Stimulated activated CD4-positive, alpha-beta T cell treated with anti-CD3 and anti-CD28 coated beads, Interleukin-4, amount 100 ng/mL, for 4 hours (primary cell): ENCODE results near the gene APOD.
"Not testable (repeated sequence)": the region's sequence is repeated elsewhere in the genome, so short reads cannot be mapped to it uniquely, and the experiment has no call there.

Source experiments
- DNase-seq, 2 experiments: peaks; one replicate each; pipeline ENCODE4 v3.0.0-alpha.2; 2020

APOD gene

DNA sequence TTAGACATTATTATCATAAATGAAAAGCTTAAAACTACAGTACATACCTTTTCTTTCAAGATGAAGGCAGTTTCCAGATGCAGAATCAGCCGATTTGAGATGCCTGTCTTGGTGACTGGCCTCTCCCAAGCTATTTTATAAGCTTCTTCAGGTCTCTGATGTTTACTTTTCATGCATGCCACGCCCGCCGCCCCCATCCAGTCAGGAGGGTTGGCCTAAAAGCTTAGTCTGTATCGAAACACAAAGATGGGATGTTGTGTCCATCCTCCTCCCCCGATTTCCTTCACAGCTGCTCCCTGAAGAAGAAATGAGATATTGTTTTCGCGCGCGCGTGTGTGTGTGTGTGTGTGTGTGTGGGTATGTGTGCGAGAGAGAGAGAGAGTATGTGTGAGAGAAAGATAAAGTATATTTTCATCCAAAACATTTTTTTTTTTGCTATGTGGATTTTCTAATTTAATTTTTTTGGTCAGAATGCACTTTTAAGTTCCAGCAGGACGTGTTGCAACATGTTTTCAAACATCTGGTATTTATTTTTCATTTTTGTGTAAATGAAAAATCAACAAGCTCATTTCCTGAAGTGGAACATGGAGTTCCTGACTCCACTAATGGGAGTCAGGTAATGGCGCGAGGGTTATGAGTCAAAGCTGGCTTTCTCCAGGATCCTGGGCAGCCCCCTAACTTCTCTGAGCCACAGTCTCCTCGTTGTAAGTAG lies at the start of gene APOD:
Gene APOD, minus strand, starts transcription at position 110 of the 712 bp plus-strand sequence. CDS start 4,479 bp downstream, outside the sequence.
- no peak for DNase-seq

GRCh38 chr3:195633351-195633750 lies 49.6 kb upstream of the APOD start:
- DNase-seq, result not testable (repeated sequence)

DNA sequence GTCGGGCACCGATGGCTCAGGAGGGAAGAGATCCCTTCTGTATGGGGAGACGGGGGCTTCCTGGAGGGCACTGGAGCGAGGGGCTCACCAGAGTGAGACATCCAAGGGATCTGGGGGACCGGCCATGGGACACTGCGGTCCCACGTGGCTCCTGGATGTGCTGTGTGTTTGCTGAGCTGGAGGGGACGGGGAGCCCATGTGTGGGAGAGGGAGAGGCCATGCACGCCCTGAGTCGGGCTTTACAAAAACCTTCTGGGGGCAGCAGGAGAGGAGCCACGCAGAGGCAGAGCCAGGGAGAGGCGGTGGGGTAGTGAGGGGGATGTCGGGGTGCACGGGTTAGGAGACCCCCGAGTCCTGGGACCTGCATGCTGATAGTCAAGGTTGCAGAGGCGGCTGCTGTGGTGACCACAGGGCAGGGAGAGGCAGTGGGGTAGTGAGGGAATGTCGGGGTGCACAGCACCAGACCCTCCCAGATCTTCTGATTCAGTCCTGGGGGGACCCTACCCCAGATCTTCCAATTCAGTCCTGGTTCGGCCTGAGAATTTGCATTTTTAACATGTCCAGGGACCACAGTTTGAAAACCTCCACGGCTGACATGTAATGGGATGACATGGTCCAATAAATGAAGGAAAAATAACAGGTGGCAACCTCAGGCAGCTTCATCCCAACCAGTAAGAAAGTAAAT lies 48.9 kb upstream of the APOD start:
- DNase-seq, result not testable (repeated sequence)

- not testable (repeated sequence) for DNase-seq
These were observed 48.3 kb upstream of the APOD start for GRCh38 chr3:195632046-195632445.

DNA sequence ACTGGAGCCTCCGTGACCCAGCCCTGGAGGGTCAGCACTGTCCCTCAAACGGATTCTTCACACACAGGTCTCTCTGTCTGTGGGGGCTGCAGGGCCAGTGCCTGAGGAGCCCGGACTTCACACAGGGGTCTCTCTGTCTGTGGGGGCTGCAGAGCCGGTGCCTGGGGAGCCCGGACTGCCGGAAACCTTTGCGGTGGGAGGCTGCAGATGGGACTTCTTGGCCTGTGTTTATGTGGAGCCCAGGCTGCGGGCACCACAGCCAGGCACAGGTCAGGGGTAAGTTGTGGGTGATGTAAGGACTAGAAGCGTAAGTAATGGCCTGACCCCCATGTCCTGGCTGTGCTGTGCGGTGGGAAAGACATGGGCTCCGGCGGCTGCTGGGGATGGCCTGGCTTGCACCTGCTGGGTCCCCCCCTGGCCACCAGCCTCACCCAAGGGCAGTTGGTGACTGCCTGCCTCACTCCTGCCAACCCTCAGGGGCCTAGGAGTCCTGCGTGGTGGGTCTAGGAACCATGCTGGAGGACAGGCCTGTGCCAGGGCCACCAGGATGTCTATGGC lies 47.3 kb upstream of the APOD start:
- not testable (repeated sequence) for DNase-seq

DNA sequence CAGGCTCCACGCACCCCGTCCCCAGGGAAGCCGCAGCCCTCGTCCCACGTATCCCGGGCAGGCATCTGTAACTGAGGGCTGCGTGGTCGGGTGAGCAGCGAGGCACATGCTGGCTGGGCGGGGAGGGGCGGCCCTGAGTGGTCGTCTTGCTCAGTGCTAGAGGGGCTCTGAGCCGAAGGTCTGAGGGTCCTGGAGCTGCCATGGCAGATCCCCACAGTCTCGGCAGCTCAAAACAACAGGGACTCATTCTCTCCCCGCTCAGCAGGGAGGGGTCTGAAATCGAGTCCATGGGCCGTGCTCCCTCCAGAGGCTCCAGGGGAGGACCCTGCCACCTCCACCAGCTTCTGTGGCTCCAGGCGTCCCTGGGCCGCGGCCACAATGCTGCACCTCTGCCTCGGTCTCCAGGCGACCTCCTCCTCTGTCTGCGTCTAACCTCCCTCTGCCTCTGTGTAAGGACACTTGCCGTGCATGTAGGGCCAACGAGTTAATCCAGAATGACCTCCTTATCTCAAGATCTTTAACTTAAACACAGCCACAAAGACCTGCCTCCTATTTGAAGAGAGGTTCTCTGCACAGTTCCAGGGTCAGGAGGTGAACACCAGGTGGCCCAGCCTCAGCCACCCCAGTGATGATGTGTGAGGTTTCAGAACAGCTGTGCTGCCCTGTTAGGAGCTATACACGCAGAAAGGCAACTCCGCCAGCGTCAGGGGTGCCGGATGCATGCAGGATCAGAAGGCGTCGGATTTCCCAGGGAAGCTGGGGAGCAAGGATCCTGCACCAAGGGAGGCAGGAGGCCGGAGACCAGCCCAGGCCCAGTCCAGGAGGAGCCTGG lies 46.6 kb upstream of the APOD start:
- DNase-seq, result not testable (repeated sequence)

- not testable (repeated sequence) for DNase-seq
These were observed 45.9 kb upstream of the APOD start for GRCh38 chr3:195629682-195630081.

DNA sequence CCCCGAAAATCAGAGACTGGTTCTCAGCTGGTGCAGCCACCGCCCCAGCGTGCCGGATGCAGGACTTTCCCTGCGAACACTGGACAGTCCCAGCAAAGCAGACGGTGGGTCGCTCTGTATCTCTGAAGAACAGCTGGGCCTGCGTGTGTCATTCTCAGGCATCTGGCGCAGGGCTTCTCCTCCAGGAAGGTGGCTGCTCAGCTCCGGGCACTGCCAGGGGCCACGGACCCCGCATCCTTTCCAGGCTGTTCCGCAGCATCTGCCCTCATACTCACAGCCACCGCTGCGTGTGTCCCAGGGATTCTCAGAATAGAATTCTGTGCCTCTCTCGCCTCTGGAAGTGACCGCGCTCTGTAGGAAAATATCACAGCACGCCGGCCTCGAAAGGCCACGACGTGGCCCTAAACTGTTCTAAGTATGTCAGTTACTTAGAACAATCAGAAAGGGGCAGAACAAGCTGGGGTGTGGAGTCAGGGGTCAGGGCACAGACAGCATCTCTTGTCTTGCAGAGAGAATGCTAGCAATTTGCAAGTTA lies 44.7 kb upstream of the APOD start:
- not testable (repeated sequence) for DNase-seq

DNA sequence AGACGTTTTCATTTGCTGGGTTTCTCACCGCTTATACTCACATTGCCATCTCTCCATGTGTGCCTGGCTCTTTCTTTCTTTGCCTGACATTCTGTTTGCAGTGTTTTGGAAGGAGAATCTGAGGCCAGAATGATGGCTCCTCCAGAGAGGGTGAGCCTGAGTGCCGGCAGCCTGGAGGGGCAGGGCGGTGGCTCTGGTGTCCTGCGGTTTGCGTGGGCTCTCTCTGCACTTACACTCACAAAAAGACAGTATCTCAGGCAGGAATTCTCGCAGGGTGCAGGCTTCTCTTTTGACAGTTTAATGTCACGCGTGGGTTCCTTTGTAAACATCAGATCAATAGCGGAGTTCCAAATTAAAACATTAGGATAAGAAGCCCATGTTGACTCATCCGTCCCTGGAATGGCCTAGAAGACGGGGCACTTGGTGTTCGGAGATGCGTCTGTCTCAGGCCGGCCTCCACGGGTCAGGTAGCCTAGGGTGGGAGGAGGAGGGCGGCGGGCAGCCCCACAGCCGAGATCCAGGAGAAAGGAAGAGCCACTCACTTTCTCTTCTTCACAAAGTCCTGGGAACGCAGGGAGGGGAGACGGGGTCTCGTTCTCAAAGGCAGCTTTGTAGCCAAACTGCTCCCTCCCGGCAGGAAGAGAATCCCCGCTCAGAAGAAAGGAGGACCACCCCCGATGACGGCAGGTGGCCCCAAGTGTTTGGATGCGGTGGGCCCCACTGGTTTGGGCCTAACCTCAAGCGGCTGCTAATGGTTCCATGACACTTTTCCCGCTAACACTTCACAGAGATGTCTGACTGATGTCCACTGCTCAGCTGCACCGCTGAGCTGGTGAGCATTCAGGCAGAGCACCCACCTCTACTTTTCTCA lies 44.0 kb upstream of the APOD start:
- DNase-seq, result not testable (repeated sequence)

GRCh38 chr3:195624603-195625560 lies 41.1 kb upstream of the APOD start:
- DNase-seq, result not testable (repeated sequence)

DNA sequence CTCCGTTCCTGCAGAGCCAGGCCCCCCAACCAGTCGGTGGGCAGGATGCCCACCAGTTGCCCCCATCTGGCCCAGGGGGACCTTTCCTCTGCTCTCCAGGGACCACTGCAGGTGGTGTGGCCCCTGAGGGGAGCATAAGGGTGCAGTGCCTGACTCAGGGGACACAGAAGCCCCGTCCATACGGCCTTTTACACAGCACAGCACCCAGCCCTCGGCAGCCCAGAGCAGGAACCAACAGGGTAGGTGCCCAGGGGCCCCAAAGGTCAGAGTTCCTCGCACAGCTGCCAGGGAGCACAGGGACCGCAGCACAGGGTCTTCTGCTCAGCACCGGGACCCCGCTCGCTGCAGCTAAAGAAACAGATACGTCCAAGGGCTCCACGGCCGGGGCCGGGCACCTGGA lies 40.4 kb upstream of the APOD start:
- not testable (repeated sequence) for DNase-seq

GRCh38 chr3:195623217-195623965 lies 39.7 kb upstream of the APOD start:
- DNase-seq, result not testable (repeated sequence)

- DNase-seq, result not testable (repeated sequence)
These were observed 38.9 kb upstream of the APOD start for GRCh38 chr3:195622523-195623170.

GRCh38 chr3:195622012-195622411 lies 38.3 kb upstream of the APOD start:
- not testable (repeated sequence) for DNase-seq

GRCh38 chr3:195621095-195621494 lies 37.4 kb upstream of the APOD start:
- DNase-seq, result not testable (repeated sequence)

DNA sequence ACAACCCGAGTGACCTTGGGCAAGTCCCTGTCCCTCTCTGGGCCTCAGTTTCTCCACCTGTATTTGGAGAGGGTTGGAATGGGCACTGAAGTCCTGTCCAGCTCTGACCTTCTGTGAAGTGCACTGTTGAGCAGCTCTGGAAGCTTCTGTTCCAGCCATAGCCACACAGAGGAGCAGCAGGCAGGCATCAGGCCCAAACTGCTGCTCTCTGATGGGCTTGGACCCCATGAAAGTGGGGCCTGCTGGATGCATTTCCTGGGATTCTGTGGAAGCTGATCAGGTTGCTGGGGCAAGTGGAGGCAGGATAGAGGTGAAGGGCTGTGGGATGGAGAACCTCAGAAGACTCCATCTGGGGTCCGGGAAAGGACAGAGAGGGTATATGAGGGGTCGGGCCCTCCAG lies 36.7 kb upstream of the APOD start:
- not testable (repeated sequence) for DNase-seq

DNA sequence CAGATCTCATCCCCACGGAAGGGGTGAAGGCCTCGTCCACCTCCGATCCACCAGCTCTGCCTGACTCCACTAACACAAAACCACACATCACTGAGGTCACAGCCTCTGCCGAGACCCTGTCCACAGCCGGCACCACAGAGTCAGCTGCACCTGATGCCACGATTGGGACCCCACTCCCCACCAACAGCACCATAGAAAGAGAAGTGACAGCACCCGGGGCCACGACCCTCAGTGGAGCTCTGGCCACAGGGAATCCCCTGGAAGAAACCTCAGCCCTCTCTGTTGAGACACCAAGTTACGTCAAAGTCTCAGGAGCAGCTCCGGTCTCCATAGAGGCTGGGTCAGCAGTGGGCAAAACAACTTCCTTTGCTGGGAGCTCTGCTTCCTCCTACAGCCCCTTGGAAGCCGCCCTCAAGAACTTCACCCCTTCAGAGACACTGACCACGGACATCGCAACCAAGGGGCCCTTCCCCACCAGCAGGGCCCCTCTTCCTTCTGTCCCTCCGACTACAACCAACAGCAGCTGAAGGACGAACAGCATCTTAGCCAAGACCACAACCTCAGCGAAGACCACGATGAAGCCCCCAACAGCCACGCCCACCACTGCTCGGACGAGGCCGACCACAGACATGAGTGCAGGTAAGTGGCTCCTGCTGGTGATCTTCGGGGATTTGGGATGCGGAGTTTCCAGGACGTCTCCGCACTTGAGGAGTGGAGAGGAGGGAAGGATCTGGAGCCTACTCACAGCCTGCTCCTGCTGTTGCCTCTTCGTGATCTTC lies 36.0 kb upstream of the APOD start:
- not testable (repeated sequence) for DNase-seq
